GM23338 (cell line): Measurements from ENCODE around the gene RABL6. TPM values are rescaled to one million over a fixed set of nuclear protein-coding genes. Genes with fewer than 3 reads are reported as not detected.

Experiments used
- ATAC-seq: fragments of 200-7000 bp; cut with Tn5 transposase; 3 replicates; pipeline ENCODE4 v1.9.1; 2020
- DNase-seq: peaks from one replicate; pipeline ENCODE4 v3.0.0-alpha.2; 2015; ENCODE audit warnings: low spot score
- H2AFZ ChIP-seq: fragments of 200-600 bp; sonication (generic); 2 replicates; pipeline ENCODE4 v1.8.0; 2016; ENCODE audit warnings: antibody characterized with exemption, mild to moderate bottlenecking, moderate library complexity
- H3F3A ChIP-seq: fragments of 200-600 bp; sonication (generic); replicated peaks from 2 replicates; pipeline ENCODE4 v1.8.0; 2017; ENCODE audit warnings: antibody characterized with exemption, mixed run types, low read depth
- H3K27ac ChIP-seq: fragments of 200-600 bp; sonication (generic); 2 replicates; pipeline ENCODE4 v1.6.1; 2016; ENCODE audit warnings: low read depth
- H3K27me3 ChIP-seq: fragments of 200-600 bp; sonication (generic); 2 replicates; pipeline ENCODE4 v1.8.0; 2016; ENCODE audit warnings: mild to moderate bottlenecking, mixed run types, moderate library complexity; ENCODE audit not compliant: insufficient read depth
- H3K36me3 ChIP-seq: fragments of 200-600 bp; sonication (generic); 2 replicates; pipeline ENCODE4 v1.8.0; 2016; ENCODE audit warnings: mild to moderate bottlenecking; ENCODE audit not compliant: insufficient read depth
- H3K4me1 ChIP-seq: fragments of 200-600 bp; sonication (generic); 2 replicates; pipeline ENCODE4 v1.8.0; 2016; ENCODE audit warnings: mild to moderate bottlenecking, moderate library complexity; ENCODE audit not compliant: insufficient read depth
- H3K4me2 ChIP-seq: fragments of 200-600 bp; sonication (generic); 2 replicates; pipeline ENCODE4 v1.7.1; 2017; ENCODE audit warnings: mixed run types
- H3K4me3 ChIP-seq: fragments of 200-600 bp; sonication (generic); 2 replicates; pipeline ENCODE4 v1.6.1; 2016; ENCODE audit warnings: mixed run types
- H3K79me2 ChIP-seq: fragments of 200-600 bp; sonication (generic); replicated peaks from 2 replicates; pipeline ENCODE4 v1.8.0; 2017; ENCODE audit warnings: mild to moderate bottlenecking; ENCODE audit not compliant: insufficient read depth
- H3K9me2 ChIP-seq: fragments of 200-600 bp; sonication (generic); 2 replicates; pipeline ENCODE4 v1.8.0; 2017; ENCODE audit not compliant: insufficient read depth
- H4K20me1 ChIP-seq: fragments of 200-600 bp; sonication (generic); replicated peaks from 2 replicates; pipeline ENCODE4 v1.8.0; 2017; ENCODE audit warnings: mild to moderate bottlenecking; ENCODE audit not compliant: insufficient read depth
- H3K27ac Mint-ChIP-seq: 2 replicates; pipeline ENCODE4 v1.8.0; 2020; ENCODE audit warnings: inconsistent platforms, mild to moderate bottlenecking, moderate library complexity, mixed read lengths
- H3K27me3 Mint-ChIP-seq: 3 replicates; pipeline ENCODE4 v1.8.0; 2022; ENCODE audit warnings: low read depth, mild to moderate bottlenecking, moderate library complexity, mixed read lengths, inconsistent platforms; ENCODE audit not compliant: insufficient read depth, poor library complexity
- H3K36me3 Mint-ChIP-seq: 3 replicates; pipeline ENCODE4 v1.8.0; 2021; ENCODE audit warnings: low read depth, mild to moderate bottlenecking, inconsistent platforms, moderate library complexity, mixed read lengths
- H3K4me1 Mint-ChIP-seq: 3 replicates; pipeline ENCODE4 v1.8.0; 2020; ENCODE audit warnings: mild to moderate bottlenecking, inconsistent platforms, mixed read lengths
- H3K4me3 Mint-ChIP-seq: 3 replicates; pipeline ENCODE4 v1.8.0; 2021; ENCODE audit warnings: moderate library complexity, mild to moderate bottlenecking, inconsistent platforms, mixed read lengths
- H3K9me3 Mint-ChIP-seq: 3 replicates; pipeline ENCODE4 v1.8.0; 2020; ENCODE audit warnings: moderate library complexity, mild to moderate bottlenecking, inconsistent platforms, mixed read lengths
- EZH2 ChIP-seq: fragments of 200-600 bp; sonication (generic); IDR thresholded peaks from one replicate; pipeline ENCODE4 v1.8.0; 2017; ENCODE audit warnings: antibody characterized with exemption, mild to moderate bottlenecking, low read depth; ENCODE audit not compliant: unreplicated experiment
- EZH2phosphoT487 ChIP-seq: fragments of 200-600 bp; sonication (generic); IDR thresholded peaks from one replicate; pipeline ENCODE4 v1.8.1; 2018; ENCODE audit warnings: antibody characterized with exemption; ENCODE audit not compliant: unreplicated experiment
- JUNB ChIP-seq: IDR thresholded peaks from one replicate; pipeline ENCODE4 v1.6.1; 2016; ENCODE audit warnings: antibody characterized with exemption; ENCODE audit not compliant: unreplicated experiment
- NANOG ChIP-seq: IDR thresholded peaks from 2 replicates; pipeline ENCODE4 v1.6.1; 2016; ENCODE audit warnings: antibody characterized with exemption, borderline replicate concordance
- STAT1 ChIP-seq: IDR thresholded peaks from one replicate; pipeline ENCODE4 v1.6.1; 2016; ENCODE audit warnings: antibody characterized with exemption; ENCODE audit not compliant: unreplicated experiment
- ZNF462 ChIP-seq: fragments of 250-450 bp; sonication (Bioruptor Pico); IDR thresholded peaks from 2 replicates; pipeline ENCODE4 v1.5.0; 2020; ENCODE audit warnings: mild to moderate bottlenecking, moderate library complexity
- polyA plus RNA-seq: library from polyadenylated mRNA; unstranded; fragments of >200 nt; fragmentation: Nextera tagmentation; extraction: Ambion mirVana; gene quantifications from 2 replicates; pipeline ENCODE4 v1.2.1, GENCODE V29; 2016
- total RNA-seq: library from RNA; depleted of rRNA; stranded (reverse); fragments of >200 nt; shearing (Covaris generic); gene quantifications from 2 replicates; pipeline ENCODE4 v1.2.3, GENCODE V29; 2014

Gene RABL6
- total and polyA plus RNA-seq, 2 experiments from 2014 or later = 59.1 to 127 TPM

- Histone ChIP-seq H3K27me3 (no peaks in the 10 kb centered on the region), H3K27ac (no peak overlapping the region), H3K4me3 (no peak overlapping the region), H3K79me2 (no peaks in the 10 kb centered on the region), H3K4me2 (no peak overlapping the region), H2AFZ (no peak overlapping the region), H3F3A (peaks cover 5% of the 10 kb centered on the region; the same call in 1 of the 2 replicates), H3K4me1 (no peaks in the 10 kb centered on the region), H3K9me2 (no peaks in the 10 kb centered on the region), H3K36me3 (no peaks in the 10 kb centered on the region), H4K20me1 (no peaks in the 10 kb centered on the region; the same call in none of the 2 replicates)
- H3K4me1 Mint-ChIP-seq = peaks cover 3% of the 10 kb centered on the region; the same call in 2 of the 3 replicates
- no peaks in the 10 kb centered on the region for H3K9me3 Mint-ChIP-seq
- peaks cover 5% of the 10 kb centered on the region for H3K27me3 Mint-ChIP-seq
- H3K27ac Mint-ChIP-seq = no peak overlapping the region
- DNase-seq = no peak
- H3K4me3 Mint-ChIP-seq = no peak overlapping the region
- TF ChIP-seq ZNF462 (CRISPR knock-in tag) (no peak), EZH2 (no peak), EZH2phosphoT487 (no peak), JUNB (no peak), NANOG (no peak), STAT1 (no peak)
- no peak for ATAC-seq
- H3K36me3 Mint-ChIP-seq = peaks cover 45% of the 10 kb centered on the region
These were observed 20.2 kb downstream of the RABL6 start for GRCh38 chr9:136827794-136828473.
